K562 (cell line): ENCODE measurements around the gene SH3BGRL2. TPM values are rescaled to one million over a fixed set of nuclear protein-coding genes. Genes with fewer than 3 reads are reported as not detected.

Source experiments
- ATAC-seq: fragments of 200-7000 bp; cut with Tn5 transposase; 3 replicates; pipeline ENCODE4 v1.9.1; 2020; ENCODE audit warnings: moderate library complexity
- BruUV-seq: library from RNA; stranded (reverse); fragments of 400-500 nt; replicated peaks from 2 replicates; lab custom pipeline; 2021; lab: Mats Ljungman, UMichigan
- CTCF ChIA-PET: fragments of 300-600 bp; formaldehyde crosslinking; extraction: SDS; loops from one replicate; lab custom pipeline; 2021; ENCODE audit warnings: low intra/inter-chr PET ratio; lab: Yijun Ruan, JAX
- POLR2A ChIA-PET: fragments of 300-600, 350-650 bp; sonication (Branson Sonifier 250); formaldehyde crosslinking; extraction: SDS; loops from one replicate; lab custom pipeline; 2021; ENCODE audit warnings: antibody characterized with exemption, inconsistent platforms; lab: Yijun Ruan, JAX
- DNase-seq, 4 experiments: peaks; one replicate each; pipeline versions ENCODE4 v3.0.0 to v3.0.0-alpha.2; 2011 to 2018; ENCODE audit warnings: low spot score in 3 of 4, mixed read lengths in 3 of 4; ENCODE audit errors: extremely low read depth in 1 of 4
- FAIRE-seq: peaks from 2 replicates; lab custom pipeline; 2011; peaks lifted over from hg19 to GRCh38; lab: Jason Lieb, UNC
- H2AFZ ChIP-seq: 2 replicates; pipeline ENCODE4 v1.6.0; 2011; ENCODE audit warnings: low read depth, low read length, control low read depth, inconsistent platforms
- H3K27ac ChIP-seq: fragments of 200-600 bp; 3 replicates; pipeline ENCODE4 v1.8.0; 2011; ENCODE audit warnings: low read depth, mild to moderate bottlenecking, control low read depth, inconsistent platforms, low read length, moderate library complexity, mixed read lengths; ENCODE audit errors: extremely low read depth
- H3K27me3 ChIP-seq, 2 experiments: fragments of 300-600 bp in 1 of 2; 2 replicates in 1 of 2; 3 replicates in 1 of 2; pipeline versions ENCODE4 v1.6.0 to v1.8.0; 2011; ENCODE audit warnings: inconsistent platforms in 2 of 2, low read length in 2 of 2, mild to moderate bottlenecking in 1 of 2, mixed read lengths in 1 of 2, moderate library complexity in 1 of 2; ENCODE audit not compliant: control insufficient read depth in 2 of 2, insufficient read depth in 2 of 2
- H3K36me3 ChIP-seq: fragments of 300-600 bp; 3 replicates; pipeline ENCODE4 v1.8.0; 2011; ENCODE audit warnings: mild to moderate bottlenecking, low read length, inconsistent platforms; ENCODE audit not compliant: control insufficient read depth, insufficient read depth
- H3K4me1 ChIP-seq, 2 experiments: fragments of 200-600 bp in 1 of 2; replicated peaks in 1 of 2; 2 replicates in 1 of 2; 3 replicates in 1 of 2; pipeline versions ENCODE4 v1.5.1 to v1.8.0; 2011; ENCODE audit warnings: inconsistent platforms in 2 of 2, low read length in 2 of 2, mild to moderate bottlenecking in 1 of 2, mixed read lengths in 1 of 2, moderate library complexity in 1 of 2; ENCODE audit not compliant: control insufficient read depth in 2 of 2, insufficient read depth in 2 of 2
- H3K4me2 ChIP-seq: 2 replicates; pipeline ENCODE4 v1.6.1; 2011; ENCODE audit warnings: low read length, control low read depth, inconsistent platforms, mixed read lengths; ENCODE audit not compliant: insufficient read depth
- H3K4me3 ChIP-seq: fragments of 200-600 bp; sonication (generic), shearing (Covaris generic); 2 replicates; pipeline ENCODE4 v1.5.1; 2016; ENCODE audit warnings: control low read depth, inconsistent platforms
- H3K79me2 ChIP-seq: fragments of 200-600 bp; 3 replicates; pipeline ENCODE4 v1.8.0; 2011; ENCODE audit warnings: low read length, inconsistent platforms; ENCODE audit not compliant: control insufficient read depth, insufficient read depth
- H3K9ac ChIP-seq, 2 experiments: 2 replicates each; pipeline versions ENCODE4 v1.6.0 to v1.6.1; 2011; ENCODE audit warnings: low read depth in 2 of 2, low read length in 2 of 2, control low read depth in 1 of 2, inconsistent platforms in 1 of 2, mild to moderate bottlenecking in 1 of 2, mixed read lengths in 1 of 2; ENCODE audit not compliant: insufficient read depth in 1 of 2
- H3K9me1 ChIP-seq: one replicate; pipeline ENCODE4 v1.6.0; 2011; ENCODE audit warnings: inconsistent platforms, mild to moderate bottlenecking, low read length, moderate library complexity; ENCODE audit not compliant: control insufficient read depth, insufficient read depth
- H3K9me3 ChIP-seq: replicated peaks from 2 replicates; pipeline ENCODE4 v1.5.1; 2011; ENCODE audit warnings: low read depth, low read length, inconsistent platforms; ENCODE audit not compliant: control insufficient read depth, insufficient read depth
- H4K20me1 ChIP-seq: replicated peaks from 2 replicates; pipeline ENCODE4 v1.6.1; 2011; ENCODE audit warnings: low read length, inconsistent platforms, mixed read lengths; ENCODE audit not compliant: control insufficient read depth, insufficient read depth
- ATF6 ChIP-seq: sonication (generic); formaldehyde crosslinking; IDR thresholded peaks from 2 replicates; pipeline ENCODE4 v1.4.0; 2020; ENCODE audit warnings: mild to moderate bottlenecking, missing genetic modification reagents
- ATF7 ChIP-seq: fragments of 450-650 bp; IDR thresholded peaks from 2 replicates; pipeline ENCODE4 v1.7.1; 2014; ENCODE audit warnings: mild to moderate bottlenecking, moderate library complexity
- GATAD2B ChIP-seq: fragments of 450-650 bp; IDR thresholded peaks from 2 replicates; pipeline ENCODE4 v1.6.1; 2017; ENCODE audit warnings: mild to moderate bottlenecking, borderline replicate concordance
- GTF2A2 ChIP-seq: IDR thresholded peaks from 2 replicates; pipeline ENCODE4 v1.6.1; 2016; ENCODE audit warnings: mild to moderate bottlenecking, missing genetic modification characterization, missing compliant biosample characterization
- KDM1A ChIP-seq, 2 experiments: fragments of 450-650 bp; IDR thresholded peaks; 2 replicates each; pipeline ENCODE4 v1.6.1; 2016; ENCODE audit warnings: mild to moderate bottlenecking in 2 of 2
- SPI1 ChIP-seq: IDR thresholded peaks from 2 replicates; pipeline ENCODE4 v1.6.1; 2011; ENCODE audit warnings: low read depth, low read length, control low read depth, borderline replicate concordance
- ZBTB5 ChIP-seq: fragments of 450-650 bp; IDR thresholded peaks from 2 replicates; pipeline ENCODE4 v1.6.1; 2017; ENCODE audit warnings: antibody characterized with exemption
- ZNF143 ChIP-seq: sonication (generic); formaldehyde crosslinking; IDR thresholded peaks from 2 replicates; pipeline ENCODE4 v1.9.0; 2022; ENCODE audit warnings: mild to moderate bottlenecking, missing genetic modification reagents
- ZNF444 ChIP-seq: fragments of 250-450 bp; sonication (Bioruptor Pico); IDR thresholded peaks from 2 replicates; pipeline ENCODE4 v1.4.0; 2020; ENCODE audit warnings: mild to moderate bottlenecking, moderate library complexity
- WGBS: fragments of 100-300 bp; shearing (Covaris generic); methylation state at CpG from one replicate; pipeline ENCODE4 v1.1.6; 2016; ENCODE audit warnings: low coverage, mixed read lengths; ENCODE audit not compliant: insufficient coverage; ENCODE audit errors: missing lambda C conversion rate; 5-methylcytosine and 5-hydroxymethylcytosine counted together
- in situ Hi-C: fragments of 300-500 bp; cut with MboI; formaldehyde crosslinking; loops from 4 replicates; pipeline ENCODE4 v1.15.0; 2018; ENCODE audit warnings: inconsistent platforms, mixed read lengths
- intact Hi-C: fragments of 100-400 bp; cut with micrococcal nuclease; formaldehyde crosslinking; loops from 2 replicates; pipeline ENCODE4 v1.14.2; 2022
- polyA plus RNA-seq, 8 experiments: library from polyadenylated mRNA; depleted of rRNA in 4 of 8; stranded (reverse) in 5 of 8; unstranded in 3 of 8; fragments of >200 nt; fragmentation: Nextera tagmentation in 2 of 8; fragmentation: Illumina TruSeq in 1 of 8; extraction: Ambion mirVana in 2 of 8; extraction: Trizol in 1 of 8; gene quantifications; 2 replicates each; pipeline versions ENCODE4 v1.2.1 to v1.2.3, GENCODE V29; 2011 to 2014; ENCODE audit warnings: inconsistent platforms in 1 of 8, missing spikeins in 1 of 8
- total RNA-seq, 7 experiments: library from RNA; depleted of rRNA in 6 of 7; stranded (reverse); fragments of >200 nt in 6 of 7; fragmentation: Illumina TruSeq in 2 of 7; extraction: Trizol in 2 of 7; gene quantifications; 2 replicates each; pipeline versions ENCODE4 v1.2.1 to v1.2.3, GENCODE V29; 2011 to 2021; ENCODE audit warnings: low replicate concordance in 1 of 7
- TF ChIP-seq, protein P1 (sequence below), 2 experiments: fragments of 450-650 bp in 1 of 2; sonication (generic) in 1 of 2; formaldehyde crosslinking in 1 of 2; IDR thresholded peaks in 1 of 2; conservative IDR thresholded peaks in 1 of 2; 2 replicates each; pipeline versions ENCODE4 v1.6.1 to v1.8.1; 2016 to 2023; ENCODE audit warnings: mild to moderate bottlenecking in 2 of 2, moderate library complexity in 2 of 2, inconsistent platforms in 1 of 2, missing genetic modification reagents in 1 of 2

The SH3BGRL2 gene
- total and polyA plus RNA-seq, 9 of the 15 experiments (the other 6 are each of a cell fraction or from before 2014, with no cell fraction given): 4.4 to 12.1 (median 7.3) TPM

DNA sequence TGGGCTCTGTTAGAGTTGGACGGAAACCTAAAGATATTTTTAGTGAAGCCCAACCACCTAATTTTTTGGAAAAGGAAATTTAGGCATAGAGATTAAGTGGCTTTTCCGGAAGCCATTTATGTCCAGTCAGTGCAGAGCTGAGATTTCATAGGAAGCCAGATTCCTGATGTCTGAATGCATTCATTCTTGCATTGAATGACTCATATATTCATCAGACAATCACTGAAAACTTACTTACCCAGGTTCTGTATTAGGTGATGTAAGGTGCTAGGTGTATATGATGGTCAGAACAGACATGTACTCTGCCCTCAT lies 4.1 kb downstream of the SH3BGRL2 start:
- Histone ChIP-seq H4K20me1 (0 out of 2 replicates have a peak, but pooled peaks cover 4% of the 10 kb centered on the region), H3K27me3 (no peaks in the 10 kb centered on the region), H3K79me2 (peaks cover 28% of the 10 kb centered on the region), H2AFZ (no peak overlapping the region), H3K4me1 (peaks cover 14 to 20% of the 10 kb centered on the region in 2 experiments; a peak in 4 of 5 replicates), H3K4me3 (no peak overlapping the region), H3K4me2 (no peak overlapping the region), H3K9ac (no peak overlapping the region), H3K36me3 (no peaks in the 10 kb centered on the region; the same call in 2 of the 3 replicates), H3K27ac (no peak overlapping the region), H3K9me1 (no peaks in the 10 kb centered on the region), H3K9me3 (no peaks in the 10 kb centered on the region)
- BruUV-seq: no TSS peak
- 58% methylated on average over 2 of the region's 2 CpGs for WGBS
- ATAC-seq (no peak), FAIRE-seq (no peak), DNase-seq (no peak)
- in situ Hi-C loops: no loop called here
- intact Hi-C loops: no loop called here
- ChIA-PET POLR2A (interaction anchor here (0.6 to 5.3 kb wide), 2 partner anchors 9 to 20 kb away, joined by 4 to 34 read pairs; no protein-coding TSS in a partner anchor), CTCF (no interaction called here)
- TF ChIP-seq ZNF143 (no peak), KDM1A (IDR thresholded peaks at IDR 0.05) (peak; percentile 73 to 78)

DNA sequence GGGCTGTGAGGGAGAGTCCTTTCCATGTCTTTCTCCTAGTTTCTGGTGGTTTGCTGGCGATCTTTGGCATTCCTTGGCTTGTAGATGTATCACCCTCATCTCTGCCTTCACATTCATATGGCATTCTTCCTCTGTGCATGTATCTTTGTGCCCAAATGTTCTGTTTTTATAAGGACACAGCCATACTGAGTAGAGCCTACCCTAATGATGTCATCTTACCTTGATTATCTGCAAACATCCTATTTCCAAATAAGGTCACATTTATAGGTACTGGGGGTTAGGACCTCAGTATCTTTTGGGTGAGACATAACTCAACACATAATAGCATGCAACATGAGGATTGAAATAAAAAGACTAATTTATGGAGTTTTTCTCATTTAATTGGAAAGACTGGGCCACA lies 5.5 kb downstream of the SH3BGRL2 start:
- H3K79me2 ChIP-seq: peaks cover 33% of the 10 kb centered on the region
- no peak for TF ChIP-seq ZBTB5
- peak; percentile 22; the same call in 1 of the 2 replicates for TF ChIP-seq ATF7
- TF ChIP-seq ZNF444 (CRISPR knock-in tag): no peak
- no peak for TF ChIP-seq SPI1
- TF ChIP-seq, protein P1, sequence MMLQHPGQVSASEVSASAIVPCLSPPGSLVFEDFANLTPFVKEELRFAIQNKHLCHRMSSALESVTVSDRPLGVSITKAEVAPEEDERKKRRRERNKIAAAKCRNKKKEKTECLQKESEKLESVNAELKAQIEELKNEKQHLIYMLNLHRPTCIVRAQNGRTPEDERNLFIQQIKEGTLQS (IDR thresholded peaks at IDR 0.05): peak; percentile 17; the same call in 1 of the 2 replicates
- TF ChIP-seq, protein P1 (CRISPR knock-in tag; conservative IDR thresholded peaks at IDR 0.05): no peak
- TF ChIP-seq GATAD2B: no peak
- TF ChIP-seq GTF2A2 (tag): no peak
- no peak for TF ChIP-seq ATF6 (CRISPR knock-in tag)

More for the DNA sequence above, 5.5 kb downstream of the SH3BGRL2 start:
- no peaks in the 10 kb centered on the region for H3K9me3 ChIP-seq
- DNase-seq: no peak
- no peaks in the 10 kb centered on the region for H3K27me3 ChIP-seq
- CTCF ChIA-PET: no interaction called here
- H3K36me3 ChIP-seq: no peaks in the 10 kb centered on the region; the same call in 2 of the 3 replicates
- H4K20me1 ChIP-seq: 0 out of 2 replicates have a peak, but pooled peaks cover 4% of the 10 kb centered on the region
- in situ Hi-C loops: no loop called here
- H3K27ac ChIP-seq: no peak overlapping the region
- no peak overlapping the region for H3K4me2 ChIP-seq
- POLR2A ChIA-PET: interaction anchor here (0.6 to 0.7 kb wide), 3 partner anchors 15 to 207 kb away, joined by 3 to 4 read pairs (median 3); no protein-coding TSS in a partner anchor
- ATAC-seq: no peak
- no TSS peak for BruUV-seq
- no peak overlapping the region for H2AFZ ChIP-seq
- H3K9ac ChIP-seq: no peak overlapping the region
- intact Hi-C loops: no loop called here
- no peak overlapping the region for H3K4me3 ChIP-seq
- FAIRE-seq: peak; percentile 23
- 23% methylated on average over 1 of the region's 1 CpG for WGBS
- peaks cover 4 to 17% of the 10 kb centered on the region in 2 experiments; a peak in 3 of 5 replicates for H3K4me1 ChIP-seq
- no peaks in the 10 kb centered on the region for H3K9me1 ChIP-seq
